Kidney (tissue), 14 donors: ENCODE results near the gene RBBP5. TPM values are rescaled to one million over a fixed set of nuclear protein-coding genes. Genes with fewer than 3 reads are reported as not detected.

Experiments
- DNase-seq, 5 donors: peaks; one replicate each; pipeline ENCODE4 v3.0.0-alpha.2; 2013 to 2020
- FAIRE-seq: peaks from 2 replicates; lab custom pipeline; 2012; peaks lifted over from hg19 to GRCh38; lab: Jason Lieb, UNC
- H3K27ac ChIP-seq, 2 donors: one replicate each; pipeline ENCODE4 v1.7.0; 2013; ENCODE audit warnings: low read depth in 2 of 2, low read length in 2 of 2, inconsistent platforms in 1 of 2
- H3K27me3 ChIP-seq: one replicate; pipeline ENCODE4 v1.7.1; 2013; ENCODE audit warnings: low read length, inconsistent platforms; ENCODE audit not compliant: control insufficient read depth, insufficient read depth
- H3K36me3 ChIP-seq, 3 donors: one replicate each; pipeline versions ENCODE4 v1.7.0 to v1.7.1; 2013; ENCODE audit warnings: low read length in 3 of 3, control low read depth in 1 of 3, inconsistent platforms in 1 of 3; ENCODE audit not compliant: insufficient read depth in 3 of 3, control insufficient read depth in 2 of 3
- H3K4me1 ChIP-seq, 3 donors: one replicate each; pipeline versions ENCODE4 v1.7.0 to v1.7.1; 2013; ENCODE audit warnings: low read length in 3 of 3, inconsistent platforms in 1 of 3, low read depth in 1 of 3; ENCODE audit not compliant: control insufficient read depth in 2 of 3, insufficient read depth in 2 of 3
- H3K4me3 ChIP-seq, 3 donors: one replicate each; pipeline versions ENCODE4 v1.7.0 to v1.8.1; 2013; ENCODE audit warnings: low read length in 3 of 3, control low read depth in 1 of 3, inconsistent platforms in 1 of 3
- H3K9ac ChIP-seq, 3 donors: one replicate each; pipeline versions ENCODE4 v1.7.0 to v1.7.1; 2013; ENCODE audit warnings: low read length in 3 of 3, control low read depth in 1 of 3, inconsistent platforms in 1 of 3
- H3K9me3 ChIP-seq, 3 donors: one replicate each; pipeline versions ENCODE4 v1.7.0 to v1.7.1; 2013; ENCODE audit warnings: low read length in 3 of 3, control low read depth in 1 of 3, inconsistent platforms in 1 of 3; ENCODE audit not compliant: control insufficient read depth in 2 of 3, insufficient read depth in 1 of 3
- CTCF ChIP-seq: IDR thresholded peaks from 3 replicates; pipeline ENCODE4 v1.5.1; 2012; ENCODE audit warnings: mild to moderate bottlenecking, moderate library complexity, borderline replicate concordance; ENCODE audit not compliant: insufficient read depth; ENCODE audit errors: extremely low read depth
- intact Hi-C: fragments of 100-400 bp; cut with DNase I; formaldehyde crosslinking; loops from one replicate; pipeline ENCODE4 v1.11.1; 2022
- polyA plus RNA-seq: library from polyadenylated mRNA; stranded (reverse); fragments of 350-450 nt; fragmentation: Illumina TruSeq; extraction: RNeasy Lipid Tissue Mini Kit (QIAGEN cat#74804); gene quantifications from one replicate; pipeline ENCODE4 v1.2.3, GENCODE V29; 2014; ENCODE audit warnings: low read depth, low replicate concordance; ENCODE audit not compliant: insufficient read depth
- total RNA-seq: library from RNA; stranded (reverse); fragmentation: NEBNext Ultra II Directional; extraction: Animal tissue kit (Norgen Biotek cat#: 25700); gene quantifications from one replicate; pipeline ENCODE4 v1.2.1, GENCODE V29; 2021
- donor health status: control.
- donor health status: control.
- donor health status: control.
- donor health status: control.
- donor health status: control.
- donor health status: DM: yes; HTN: yes; CAD: no.
- donor health status: Normal renal cell carcinoma (clear cell type).

The RBBP5 gene
- total and polyA plus RNA-seq, 2 donors from 2014 or later: 6.8 to 18.2 TPM

GRCh38 chr1:205082431-205082830 is 39.3 kb downstream of the RBBP5 start:
- no peak overlapping the region for H3K4me3 ChIP-seq
- no peak overlapping the region for H3K27ac ChIP-seq
- no peaks in the 10 kb centered on the region for H3K9me3 ChIP-seq
- intact Hi-C loops: no loop called here
- TF ChIP-seq CTCF: no peak
- H3K4me1 ChIP-seq: no peaks in the 10 kb centered on the region
- H3K36me3 ChIP-seq: peaks cover 3 to 11% (median 6%) of the 10 kb centered on the region in 3 donors
- no peak for FAIRE-seq
- H3K27me3 ChIP-seq: no peaks in the 10 kb centered on the region
- DNase-seq: no peak
- no peak overlapping the region for H3K9ac ChIP-seq

DNA sequence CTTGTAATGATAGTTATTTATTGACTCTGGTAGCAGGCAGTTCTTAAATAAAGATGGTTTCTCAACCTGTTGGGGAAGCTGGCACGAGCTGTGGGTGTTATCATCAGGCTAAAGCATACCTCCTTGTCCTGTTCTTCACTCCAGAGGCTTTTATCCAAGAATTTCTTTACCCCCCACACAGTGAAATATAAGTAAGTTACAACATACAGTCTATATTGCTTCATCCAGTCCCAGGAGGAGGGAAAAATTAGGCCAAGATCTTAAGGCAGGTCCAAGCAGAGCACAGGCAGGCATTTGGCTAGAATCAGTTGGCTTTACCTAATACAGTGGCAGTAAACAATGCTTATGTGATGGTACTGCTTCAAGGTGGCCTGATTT is 43.9 kb downstream of the RBBP5 start:
- Histone ChIP-seq H3K27me3 (no peaks in the 10 kb centered on the region), H3K9ac (no peak overlapping the region), H3K36me3 (no peaks in the 10 kb centered on the region), H3K27ac (no peak overlapping the region), H3K9me3 (no peaks in the 10 kb centered on the region), H3K4me1 (no peaks in the 10 kb centered on the region), H3K4me3 (no peak overlapping the region)
- no peak for DNase-seq
- no peak for FAIRE-seq
- intact Hi-C loops: no loop called here
- TF ChIP-seq CTCF: no peak

GRCh38 chr1:205077158-205077933 is 44.4 kb downstream of the RBBP5 start:
- no peaks in the 10 kb centered on the region for H3K27me3 ChIP-seq
- no peak for DNase-seq
- no peak for FAIRE-seq

More at GRCh38 chr1:205077158-205077933, 44.4 kb downstream of the RBBP5 start:
- Histone ChIP-seq H3K9ac (no peak overlapping the region), H3K36me3 (no peaks in the 10 kb centered on the region), H3K4me1 (no peaks in the 10 kb centered on the region), H3K4me3 (no peak overlapping the region), H3K9me3 (no peaks in the 10 kb centered on the region), H3K27ac (no peak overlapping the region)
- no peak for TF ChIP-seq CTCF
- intact Hi-C loops: no loop called here
